Right cardiac atrium (tissue), 5 donors: ENCODE measurements around the gene TLR8. TPM values are rescaled to one million over a fixed set of nuclear protein-coding genes. Genes with fewer than 3 reads are reported as not detected.
"Not testable (repeated sequence)": the region's sequence is repeated elsewhere in the genome, so short reads cannot be mapped to it uniquely, and the experiment has no call there.

Experiments used
- ATAC-seq, 2 donors: fragments of 200-7000 bp; cut with Tn5 transposase; one replicate each; pipeline versions ENCODE4 v1.8.0 to v1.9.1; 2020; ENCODE audit warnings: moderate library complexity in 2 of 2, mild to moderate bottlenecking in 1 of 2
- DNase-seq, 3 donors: peaks; one replicate each; pipeline ENCODE4 v3.0.0-alpha.2; 2020
- H3K27ac ChIP-seq: one replicate; pipeline ENCODE4 v1.5.1; 2013; ENCODE audit warnings: mild to moderate bottlenecking, low read length, control low read depth, moderate library complexity
- H3K27me3 ChIP-seq: one replicate; pipeline ENCODE4 v1.6.1; 2013; ENCODE audit not compliant: control insufficient read depth, insufficient read depth
- H3K4me1 ChIP-seq: one replicate; pipeline ENCODE4 v1.6.1; 2013; ENCODE audit warnings: low read length; ENCODE audit not compliant: control insufficient read depth, insufficient read depth
- H3K4me3 ChIP-seq: one replicate; pipeline ENCODE4 v1.5.1; 2013; ENCODE audit warnings: low read length, control low read depth
- H3K9me3 ChIP-seq: one replicate; pipeline ENCODE4 v1.6.1; 2013; ENCODE audit warnings: low read length; ENCODE audit not compliant: control insufficient read depth
- WGBS: extraction: QIAGEN DNeasy Blood & Tissue Kit; methylation state at CpG from one replicate; pipeline ENCODE4 v1.1.7; 2013; 5-methylcytosine and 5-hydroxymethylcytosine counted together
- intact Hi-C, 4 donors: fragments of 100-400 bp; cut with DNase I; formaldehyde crosslinking; loops; one replicate each; pipeline versions ENCODE4 v1.11.0 to v1.14.0; 2022 to 2023
- polyA plus RNA-seq: library from polyadenylated mRNA; stranded (reverse); fragments of 200-250 nt; gene quantifications from one replicate; pipeline ENCODE4 v1.2.3, GENCODE V29; 2013
- total RNA-seq, 4 donors: library from RNA; stranded (reverse); fragmentation: NEBNext Ultra II Directional; extraction: Animal tissue kit (Norgen Biotek cat#: 25700); gene quantifications; one replicate each; pipeline ENCODE4 v1.2.1, GENCODE V29; 2021
- donor health status: healthy with polysubstance abuse.
- donor health status: DM: no; HTN: yes; CAD: no.
- donor health status: DM: no; HTN: no; CAD: no.
- donor health status: DM: no; HTN: yes; CAD: no; lungs with severe emphysema.
- donor health status: DM: yes; HTN: yes; CAD: no.

The TLR8 gene
- total and polyA plus RNA-seq, 5 donors, result 0.14 to 2.8 (median 1.9) TPM

- Histone ChIP-seq H3K4me3 (no peak overlapping the region), H3K27me3 (no peaks in the 10 kb centered on the region), H3K4me1 (no peaks in the 10 kb centered on the region), H3K27ac (no peak overlapping the region), H3K9me3 (no peaks in the 10 kb centered on the region)
- intact Hi-C loops, result no loop called here
- ATAC-seq (no peak), DNase-seq (no peak)
- WGBS, result 84% methylated on average over 10 of the region's 10 CpGs
Observed at GRCh38 chrX:12921886-12922598, 15.6 kb downstream of the TLR8 start.

GRCh38 chrX:12922599-12922919, 16.1 kb downstream of the TLR8 start:
- DNase-seq (no peak), ATAC-seq (no peak)
- no peaks in the 10 kb centered on the region for H3K9me3 ChIP-seq
- H3K4me1 ChIP-seq, result no peaks in the 10 kb centered on the region
- intact Hi-C loops, result no loop called here
- H3K4me3 ChIP-seq, result no peak overlapping the region
- H3K27me3 ChIP-seq, result no peaks in the 10 kb centered on the region
- H3K27ac ChIP-seq, result no peak overlapping the region

- intact Hi-C loops, result no loop called here
- H3K4me1 ChIP-seq, result no peaks in the 10 kb centered on the region
- WGBS, result 77% methylated on average over 4 of the region's 4 CpGs
Observed at GRCh38 chrX:12929701-12930100, 23.3 kb downstream of the TLR8 start.

GRCh38 chrX:12930150-12930549, 23.7 kb downstream of the TLR8 start:
- WGBS, result 83% methylated on average over 2 of the region's 2 CpGs
- intact Hi-C loops, result no loop called here
- no peaks in the 10 kb centered on the region for H3K4me1 ChIP-seq
- no peak overlapping the region for H3K4me3 ChIP-seq
- H3K9me3 ChIP-seq, result no peaks in the 10 kb centered on the region
- DNase-seq, result no peak
- no peaks in the 10 kb centered on the region for H3K27me3 ChIP-seq
- no peak overlapping the region for H3K27ac ChIP-seq
- no peak for ATAC-seq

More at GRCh38 chrX:12929701-12930100, 23.3 kb downstream of the TLR8 start:
- ATAC-seq (no peak), DNase-seq (no peak)
- Histone ChIP-seq H3K27me3 (no peaks in the 10 kb centered on the region), H3K9me3 (no peaks in the 10 kb centered on the region), H3K4me3 (no peak overlapping the region), H3K27ac (no peak overlapping the region)

GRCh38 chrX:12932244-12932643, 25.8 kb downstream of the TLR8 start:
- no peaks in the 10 kb centered on the region for H3K4me1 ChIP-seq
- 78% methylated on average over 1 of the region's 1 CpG for WGBS
- DNase-seq (no peak), ATAC-seq (no peak)
- H3K27ac ChIP-seq, result no peak overlapping the region
- intact Hi-C loops, result no loop called here
- no peak overlapping the region for H3K4me3 ChIP-seq
- H3K9me3 ChIP-seq, result no peaks in the 10 kb centered on the region
- no peaks in the 10 kb centered on the region for H3K27me3 ChIP-seq

- ATAC-seq (no peak), DNase-seq (no peak)
- H3K27ac ChIP-seq, result no peak overlapping the region
- 91% methylated on average over 5 of the region's 5 CpGs for WGBS
- no peaks in the 10 kb centered on the region for H3K4me1 ChIP-seq
- intact Hi-C loops, result no loop called here
- no peaks in the 10 kb centered on the region for H3K27me3 ChIP-seq
- H3K4me3 ChIP-seq, result no peak overlapping the region
- no peaks in the 10 kb centered on the region for H3K9me3 ChIP-seq
Observed at GRCh38 chrX:12934850-12935249, 28.4 kb downstream of the TLR8 start.

- Histone ChIP-seq H3K4me1 (no peaks in the 10 kb centered on the region), H3K4me3 (no peak overlapping the region), H3K27ac (no peak overlapping the region), H3K27me3 (no peaks in the 10 kb centered on the region), H3K9me3 (no peaks in the 10 kb centered on the region)
- no peak for DNase-seq
- 83% methylated on average over 1 of the region's 1 CpG for whole genome bisulfite sequencing
- no peak for ATAC-seq
- intact Hi-C loops, result no loop called here
Observed at GRCh38 chrX:12936947-12937346, 30.5 kb downstream of the TLR8 start.

- intact Hi-C loops, result loop anchor here in 1 of 4 donors (10.0 kb wide), 1 partner anchor 544 kb away; no protein-coding TSS in a partner anchor
- H3K4me1 ChIP-seq, H3K4me3 ChIP-seq, H3K27ac ChIP-seq, H3K27me3 ChIP-seq, ATAC-seq, H3K9me3 ChIP-seq, DNase-seq: not testable (repeated sequence)
- WGBS, result 94% methylated on average over 8 of the region's 9 CpGs
Observed at GRCh38 chrX:12940471-12940870, 34.1 kb downstream of the TLR8 start.

GRCh38 chrX:12943592-12943991, 37.2 kb downstream of the TLR8 start:
- H3K27ac ChIP-seq, H3K4me3 ChIP-seq, ATAC-seq, H3K27me3 ChIP-seq, DNase-seq, H3K4me1 ChIP-seq, H3K9me3 ChIP-seq: not testable (repeated sequence)
- intact Hi-C loops, result loop anchor here in 1 of 4 donors (10.0 kb wide), 1 partner anchor 541 kb away; no protein-coding TSS in a partner anchor
- WGBS, result 74% methylated on average over 4 of the region's 6 CpGs

GRCh38 chrX:12944452-12944851, 38.0 kb downstream of the TLR8 start:
- not testable (repeated sequence) for ATAC-seq, DNase-seq, H3K9me3 ChIP-seq, H3K27me3 ChIP-seq, H3K4me3 ChIP-seq, H3K27ac ChIP-seq, H3K4me1 ChIP-seq
- intact Hi-C loops, result loop anchor here in 1 of 4 donors (10.0 kb wide), 1 partner anchor 540 kb away; no protein-coding TSS in a partner anchor
- WGBS, result 91% methylated on average over 2 of the region's 4 CpGs

GRCh38 chrX:12945494-12945893, 39.1 kb downstream of the TLR8 start:
- intact Hi-C loops, result loop anchor here in 1 of 4 donors (10.0 kb wide), 1 partner anchor 539 kb away; no protein-coding TSS in a partner anchor
- WGBS, result 92% methylated on average over 4 of the region's 4 CpGs
- peaks cover under 1% of the 10 kb centered on the region for H3K4me1 ChIP-seq

More at GRCh38 chrX:12945494-12945893, 39.1 kb downstream of the TLR8 start:
- no peak for ATAC-seq
- H3K27ac ChIP-seq, result no peak overlapping the region
- H3K4me3 ChIP-seq, result no peak overlapping the region
- no peaks in the 10 kb centered on the region for H3K9me3 ChIP-seq
- no peak for DNase-seq
- H3K27me3 ChIP-seq, result no peaks in the 10 kb centered on the region
